Fibroblast of lung (primary cell): Measurements from ENCODE around the gene MICAL2. TPM values are rescaled to one million over a fixed set of nuclear protein-coding genes. Genes with fewer than 3 reads are reported as not detected.

Experiments used
- DNase-seq, 2 donors: peaks; one replicate each; pipeline versions ENCODE4 v3.0.0 to v3.0.0-alpha.2; 2010; ENCODE audit warnings: low read depth in 2 of 2
- H2AFZ ChIP-seq: 2 replicates; pipeline ENCODE4 v1.5.1; 2012; ENCODE audit warnings: low read length, control low read depth, inconsistent platforms
- H3K27ac ChIP-seq: 2 replicates; pipeline ENCODE4 v1.5.1; 2011; ENCODE audit warnings: low read length, control low read depth; ENCODE audit not compliant: insufficient read depth
- H3K27me3 ChIP-seq: 2 replicates; pipeline ENCODE4 v1.5.1; 2011; ENCODE audit warnings: mild to moderate bottlenecking, low read length; ENCODE audit not compliant: control insufficient read depth, insufficient read depth
- H3K36me3 ChIP-seq: 2 replicates; pipeline ENCODE4 v1.5.1; 2011; ENCODE audit warnings: low read length; ENCODE audit not compliant: control insufficient read depth, insufficient read depth
- H3K4me1 ChIP-seq: 2 replicates; pipeline ENCODE4 v1.5.1; 2011; ENCODE audit warnings: low read length; ENCODE audit not compliant: control insufficient read depth, insufficient read depth; ENCODE audit errors: extremely low read depth
- H3K4me2 ChIP-seq: 2 replicates; pipeline ENCODE4 v1.5.1; 2011; ENCODE audit warnings: low read length, control low read depth; ENCODE audit not compliant: insufficient read depth; ENCODE audit errors: extremely low read depth
- H3K4me3 ChIP-seq, 4 experiments: fragments of 200-600 bp in 1 of 4; sonication (generic) in 1 of 4; replicated peaks in 1 of 4; 2 replicates each; pipeline ENCODE4 v1.5.1; 2011 to 2016; ENCODE audit warnings: low read length in 4 of 4, low read depth in 3 of 4, mild to moderate bottlenecking in 3 of 4, control low read depth in 2 of 4, inconsistent platforms in 1 of 4, mixed read lengths in 1 of 4; ENCODE audit not compliant: insufficient read depth in 1 of 4; ENCODE audit errors: control extremely low read depth in 1 of 4
- H3K79me2 ChIP-seq: 2 replicates; pipeline ENCODE4 v1.5.1; 2012; ENCODE audit warnings: mild to moderate bottlenecking, low read length, inconsistent platforms; ENCODE audit not compliant: control insufficient read depth, insufficient read depth
- H3K9ac ChIP-seq: 2 replicates; pipeline ENCODE4 v1.5.1; 2011; ENCODE audit warnings: mild to moderate bottlenecking, low read length, control low read depth; ENCODE audit not compliant: insufficient read depth
- H3K9me3 ChIP-seq: 2 replicates; pipeline ENCODE4 v1.5.1; 2012; ENCODE audit warnings: low read depth, low read length; ENCODE audit not compliant: control insufficient read depth, insufficient read depth
- H4K20me1 ChIP-seq: 2 replicates; pipeline ENCODE4 v1.5.1; 2011; ENCODE audit warnings: low read length; ENCODE audit not compliant: control insufficient read depth, insufficient read depth; ENCODE audit errors: extremely low read depth
- EZH2 ChIP-seq: IDR thresholded peaks from 2 replicates; pipeline ENCODE4 v1.5.1; 2012; ENCODE audit warnings: low read length, control low read depth, mild to moderate bottlenecking; ENCODE audit errors: missing control alignments
- polyA plus RNA-seq, 2 donors: library from polyadenylated mRNA; depleted of rRNA in 1 of 2; stranded (reverse) in 1 of 2; unstranded in 1 of 2; fragments of >200 nt; gene quantifications; 2 replicates each; pipeline ENCODE4 v1.2.1, GENCODE V29; 2011 to 2012; ENCODE audit warnings: missing spikeins in 1 of 2
- total RNA-seq: library from RNA; depleted of rRNA; stranded (reverse); fragments of >200 nt; gene quantifications from 2 replicates; pipeline ENCODE4 v1.2.1, GENCODE V29; 2014
- TF ChIP-seq, protein P1 (sequence below), 2 donors: IDR thresholded peaks in 1 of 2; conservative IDR thresholded peaks in 1 of 2; 1 replicate in 1 of 2; 2 replicates in 1 of 2; pipeline ENCODE4 v1.5.1; 2011 to 2012; ENCODE audit warnings: low read length in 2 of 2, control low read depth in 1 of 2, inconsistent platforms in 1 of 2, low read depth in 1 of 2, mild to moderate bottlenecking in 1 of 2

Gene MICAL2
- total and polyA plus RNA-seq, 2 donors (not counting 1 experiment from before 2014, with no cell fraction given) = 78.5 to 275 TPM

- peaks cover 7% of the 10 kb centered on the region for H3K4me1 ChIP-seq
- H3K27ac ChIP-seq = no peak overlapping the region
- no peaks in the 10 kb centered on the region for H3K27me3 ChIP-seq
- H3K4me3 ChIP-seq = no peak overlapping the region
- H4K20me1 ChIP-seq = no peaks in the 10 kb centered on the region
- peaks cover 5% of the 10 kb centered on the region for H3K36me3 ChIP-seq
- H3K4me2 ChIP-seq = no peak overlapping the region
- no peaks in the 10 kb centered on the region for H3K79me2 ChIP-seq
- TF ChIP-seq, protein P1, sequence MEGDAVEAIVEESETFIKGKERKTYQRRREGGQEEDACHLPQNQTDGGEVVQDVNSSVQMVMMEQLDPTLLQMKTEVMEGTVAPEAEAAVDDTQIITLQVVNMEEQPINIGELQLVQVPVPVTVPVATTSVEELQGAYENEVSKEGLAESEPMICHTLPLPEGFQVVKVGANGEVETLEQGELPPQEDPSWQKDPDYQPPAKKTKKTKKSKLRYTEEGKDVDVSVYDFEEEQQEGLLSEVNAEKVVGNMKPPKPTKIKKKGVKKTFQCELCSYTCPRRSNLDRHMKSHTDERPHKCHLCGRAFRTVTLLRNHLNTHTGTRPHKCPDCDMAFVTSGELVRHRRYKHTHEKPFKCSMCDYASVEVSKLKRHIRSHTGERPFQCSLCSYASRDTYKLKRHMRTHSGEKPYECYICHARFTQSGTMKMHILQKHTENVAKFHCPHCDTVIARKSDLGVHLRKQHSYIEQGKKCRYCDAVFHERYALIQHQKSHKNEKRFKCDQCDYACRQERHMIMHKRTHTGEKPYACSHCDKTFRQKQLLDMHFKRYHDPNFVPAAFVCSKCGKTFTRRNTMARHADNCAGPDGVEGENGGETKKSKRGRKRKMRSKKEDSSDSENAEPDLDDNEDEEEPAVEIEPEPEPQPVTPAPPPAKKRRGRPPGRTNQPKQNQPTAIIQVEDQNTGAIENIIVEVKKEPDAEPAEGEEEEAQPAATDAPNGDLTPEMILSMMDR (conservative IDR thresholded peaks at IDR 0.05 in 1 of 2, IDR thresholded peaks at IDR 0.05 in 1 of 2; ENCODE audit: low read depth in 1 of 2, low read length in 2 of 2) = no peak
- TF ChIP-seq EZH2 = no peak
- H3K9me3 ChIP-seq = no peaks in the 10 kb centered on the region
- H3K9ac ChIP-seq = no peak overlapping the region
- H2AFZ ChIP-seq = no peak overlapping the region
- DNase-seq = no peak
Observed at GRCh38 chr11:12267921-12268320, 157.5 kb downstream of the MICAL2 start.

GRCh38 chr11:12269104-12269441 lies 158.7 kb downstream of the MICAL2 start:
- H3K27ac ChIP-seq = no peak overlapping the region
- no peak overlapping the region for H3K4me3 ChIP-seq
- no peak for DNase-seq
- H2AFZ ChIP-seq = no peak overlapping the region
- no peak overlapping the region for H3K9ac ChIP-seq
- H3K79me2 ChIP-seq = no peaks in the 10 kb centered on the region
- no peak for TF ChIP-seq EZH2
- TF ChIP-seq, protein P1 (conservative IDR thresholded peaks at IDR 0.05 in 1 of 2, IDR thresholded peaks at IDR 0.05 in 1 of 2; ENCODE audit: low read depth in 1 of 2, low read length in 2 of 2) = no peak
- no peaks in the 10 kb centered on the region for H4K20me1 ChIP-seq
- H3K36me3 ChIP-seq = peaks cover 2% of the 10 kb centered on the region
- H3K27me3 ChIP-seq = no peaks in the 10 kb centered on the region
- H3K4me2 ChIP-seq = no peak overlapping the region
- H3K9me3 ChIP-seq = no peaks in the 10 kb centered on the region
- peaks cover 7% of the 10 kb centered on the region for H3K4me1 ChIP-seq

DNA sequence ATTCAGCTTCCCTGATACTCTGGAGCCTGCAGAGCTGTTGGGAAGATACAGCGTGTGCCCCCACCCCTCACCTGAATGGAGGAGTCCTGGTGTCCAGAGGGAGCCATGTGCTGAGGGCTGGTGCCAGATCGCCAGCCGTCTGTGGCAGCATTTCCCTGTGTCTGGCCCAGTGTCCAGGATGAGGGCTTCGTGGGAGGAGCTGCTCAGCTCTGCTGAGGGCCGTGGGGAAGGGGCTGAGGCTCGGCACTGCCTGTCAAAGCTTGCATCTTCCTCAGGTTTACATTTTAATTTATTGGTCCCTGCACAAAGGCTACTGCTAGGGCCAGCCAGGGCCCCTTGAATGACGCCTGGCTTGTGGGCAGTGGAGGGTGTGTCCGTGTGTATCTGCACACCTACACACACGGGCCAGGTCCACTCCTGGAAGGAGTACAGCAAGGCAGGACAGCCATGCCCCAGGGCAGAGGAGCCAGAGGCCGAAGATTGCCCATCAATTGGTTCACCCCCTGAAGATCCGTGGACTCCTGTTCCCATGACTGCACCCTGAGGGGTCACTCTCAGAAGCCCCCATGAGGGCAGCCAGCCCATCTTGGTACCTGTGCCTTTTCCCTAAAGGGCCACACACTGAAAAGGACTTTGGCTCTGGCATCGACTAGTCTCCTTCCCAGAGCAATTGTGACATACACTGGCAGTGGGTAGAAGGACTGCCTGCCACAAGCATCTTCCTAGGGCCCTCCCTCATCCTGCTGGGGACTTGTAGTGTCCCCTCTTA lies 159.2 kb downstream of the MICAL2 start:
- no peak for TF ChIP-seq EZH2
- TF ChIP-seq, protein P1 (conservative IDR thresholded peaks at IDR 0.05 in 1 of 2, IDR thresholded peaks at IDR 0.05 in 1 of 2; ENCODE audit: low read depth in 1 of 2, low read length in 2 of 2) = no peak
- Histone ChIP-seq H2AFZ (no peak overlapping the region), H3K9me3 (no peaks in the 10 kb centered on the region), H4K20me1 (no peaks in the 10 kb centered on the region), H3K4me2 (no peak overlapping the region), H3K79me2 (no peaks in the 10 kb centered on the region), H3K4me3 (no peak overlapping the region), H3K27ac (no peak overlapping the region), H3K27me3 (no peaks in the 10 kb centered on the region), H3K4me1 (peaks cover 7% of the 10 kb centered on the region), H3K36me3 (no peaks in the 10 kb centered on the region), H3K9ac (no peak overlapping the region)
- DNase-seq = no peak
